ENCODE results near the gene YBX3.

DNA sequence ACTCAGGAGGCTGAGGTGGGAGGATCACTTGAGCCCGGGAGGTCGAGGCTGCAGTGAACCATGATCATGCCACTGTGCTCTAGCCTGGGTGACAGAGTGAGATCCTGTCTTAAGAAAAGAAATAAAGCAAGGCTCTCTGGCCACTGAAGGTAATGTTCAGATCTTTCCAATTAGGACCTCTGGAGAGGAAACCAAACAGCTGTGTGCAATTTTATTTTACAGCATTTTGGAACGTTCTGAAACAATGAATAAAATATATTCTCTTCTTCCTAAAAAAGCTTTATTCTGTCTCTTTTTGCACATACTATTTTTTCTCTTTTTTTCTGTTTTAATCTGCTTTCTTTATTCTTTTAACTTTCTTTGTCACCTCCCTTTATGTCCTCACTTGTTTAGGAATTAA lies 5.0 kb upstream of the YBX3 start:
- TF ChIP-seq, protein P1, sequence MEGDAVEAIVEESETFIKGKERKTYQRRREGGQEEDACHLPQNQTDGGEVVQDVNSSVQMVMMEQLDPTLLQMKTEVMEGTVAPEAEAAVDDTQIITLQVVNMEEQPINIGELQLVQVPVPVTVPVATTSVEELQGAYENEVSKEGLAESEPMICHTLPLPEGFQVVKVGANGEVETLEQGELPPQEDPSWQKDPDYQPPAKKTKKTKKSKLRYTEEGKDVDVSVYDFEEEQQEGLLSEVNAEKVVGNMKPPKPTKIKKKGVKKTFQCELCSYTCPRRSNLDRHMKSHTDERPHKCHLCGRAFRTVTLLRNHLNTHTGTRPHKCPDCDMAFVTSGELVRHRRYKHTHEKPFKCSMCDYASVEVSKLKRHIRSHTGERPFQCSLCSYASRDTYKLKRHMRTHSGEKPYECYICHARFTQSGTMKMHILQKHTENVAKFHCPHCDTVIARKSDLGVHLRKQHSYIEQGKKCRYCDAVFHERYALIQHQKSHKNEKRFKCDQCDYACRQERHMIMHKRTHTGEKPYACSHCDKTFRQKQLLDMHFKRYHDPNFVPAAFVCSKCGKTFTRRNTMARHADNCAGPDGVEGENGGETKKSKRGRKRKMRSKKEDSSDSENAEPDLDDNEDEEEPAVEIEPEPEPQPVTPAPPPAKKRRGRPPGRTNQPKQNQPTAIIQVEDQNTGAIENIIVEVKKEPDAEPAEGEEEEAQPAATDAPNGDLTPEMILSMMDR (IDR thresholded peaks at IDR 0.05): no peak
- no peak for TF ChIP-seq POLR2A (IDR thresholded peaks at IDR 0.05)

All from right lobe of liver (tissue), 4 donors.